Stimulated activated CD4-positive, alpha-beta T cell treated with anti-CD3 and anti-CD28 coated beads, Interleukin-4, amount 100 ng/mL, for 24 hours (primary cell): ENCODE measurements around the gene SPECC1L.

Source experiments
- DNase-seq: peaks from one replicate; pipeline ENCODE4 v3.0.0-alpha.2; 2020

The SPECC1L gene

GRCh38 chr22:24363243-24363642, 92.6 kb downstream of the SPECC1L start:
- DNase-seq: no peak

DNA sequence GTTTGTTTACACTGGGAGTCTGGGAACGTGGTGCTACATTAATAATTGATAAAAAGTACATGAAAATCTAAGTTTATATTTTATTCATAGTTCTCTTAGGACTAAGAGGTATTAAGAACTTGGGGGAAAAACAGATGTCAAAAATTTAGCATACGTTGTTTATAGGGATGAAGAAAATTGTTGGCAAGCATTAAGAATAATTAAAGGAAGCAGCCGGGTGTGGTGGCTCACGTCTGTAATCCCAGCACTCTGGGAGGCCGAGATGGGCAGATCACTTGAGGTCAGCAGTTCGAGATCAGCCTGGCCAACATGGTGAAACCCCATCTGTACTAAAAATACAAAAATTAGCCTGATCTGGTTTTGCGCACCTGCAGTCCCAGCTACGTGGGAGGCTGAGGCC, 96.1 kb downstream of the SPECC1L start:
- DNase-seq: no peak

GRCh38 chr22:24367841-24368240, 97.2 kb downstream of the SPECC1L start:
- no peak for DNase-seq

DNA sequence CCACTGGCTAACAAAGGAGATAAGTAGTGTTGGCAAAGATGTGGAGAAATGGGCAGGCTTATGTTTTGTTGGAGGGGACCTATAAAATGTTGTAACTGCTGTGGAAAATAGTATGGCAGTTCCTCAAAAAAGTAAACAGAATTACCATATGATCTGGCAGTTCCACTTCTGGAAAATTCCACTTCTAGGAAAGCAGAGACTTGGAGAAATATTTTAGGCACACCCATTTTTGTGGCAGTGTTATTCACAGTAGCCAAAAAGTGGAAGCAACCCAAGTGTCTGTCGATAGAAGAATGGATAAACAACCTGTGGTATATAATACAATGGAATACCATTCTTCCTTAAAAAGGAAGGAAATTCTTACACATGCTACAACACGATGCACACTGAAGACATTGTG, 99.8 kb downstream of the SPECC1L start:
- DNase-seq: no peak

- DNase-seq: no peak
Measured at GRCh38 chr22:24376002-24376401, 105.4 kb downstream of the SPECC1L start.

GRCh38 chr22:24376586-24376985, 106.0 kb downstream of the SPECC1L start:
- no peak for DNase-seq

GRCh38 chr22:24379536-24379935, 108.9 kb downstream of the SPECC1L start:
- no peak for DNase-seq

DNA sequence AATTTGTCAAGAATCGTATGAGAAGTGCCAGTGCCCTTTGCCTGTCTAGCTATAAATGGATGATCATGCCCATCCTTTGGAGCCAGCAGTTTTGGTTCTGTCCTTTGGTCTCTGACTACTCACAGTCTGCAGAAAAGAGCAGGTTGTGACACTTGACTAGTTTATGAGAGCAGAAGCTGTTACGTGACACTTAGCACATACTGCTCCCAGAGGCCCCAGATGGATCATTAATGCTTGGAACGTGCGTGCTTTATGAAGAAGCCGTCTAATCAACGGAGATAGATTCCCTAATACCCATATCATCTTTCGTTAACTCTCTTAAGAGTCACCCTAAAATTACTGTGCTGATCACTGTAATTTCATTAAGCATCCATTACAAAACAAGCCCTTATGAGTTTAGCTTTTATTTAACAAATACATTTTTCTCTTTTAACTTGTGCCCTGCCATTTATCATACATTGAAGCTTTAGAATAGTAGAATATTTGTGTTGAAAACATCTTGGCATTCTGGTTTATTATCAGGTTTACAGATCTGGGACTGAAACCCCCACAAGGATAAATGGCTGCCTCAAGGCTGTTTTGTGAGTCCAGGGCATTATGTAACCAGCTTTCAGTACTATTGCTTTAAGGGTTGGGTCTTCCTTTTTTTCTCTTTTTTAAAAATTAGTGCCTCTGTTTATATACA, 109.7 kb downstream of the SPECC1L start:
- DNase-seq: no peak

DNA sequence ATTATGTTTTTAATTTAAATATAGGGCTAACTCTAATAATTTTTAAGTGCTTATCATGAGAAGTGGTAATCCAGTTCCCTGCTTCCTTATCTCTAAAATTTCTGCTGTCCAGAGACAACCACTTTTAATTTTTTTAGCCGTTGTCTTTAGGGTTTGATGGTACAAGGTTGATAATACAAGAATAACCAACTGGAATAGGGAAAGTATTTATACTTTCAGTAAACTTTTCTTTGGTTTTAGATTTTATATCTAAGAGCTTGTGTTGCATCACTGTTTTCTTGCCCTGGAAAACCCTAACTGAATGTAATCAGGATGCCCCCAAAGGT, 110.2 kb downstream of the SPECC1L start:
- no peak for DNase-seq

- DNase-seq: no peak
Measured at GRCh38 chr22:24383061-24383460, 112.4 kb downstream of the SPECC1L start.

GRCh38 chr22:24384131-24384530, 113.5 kb downstream of the SPECC1L start:
- no peak for DNase-seq

GRCh38 chr22:24386937-24387471, 116.4 kb downstream of the SPECC1L start:
- no peak for DNase-seq

DNA sequence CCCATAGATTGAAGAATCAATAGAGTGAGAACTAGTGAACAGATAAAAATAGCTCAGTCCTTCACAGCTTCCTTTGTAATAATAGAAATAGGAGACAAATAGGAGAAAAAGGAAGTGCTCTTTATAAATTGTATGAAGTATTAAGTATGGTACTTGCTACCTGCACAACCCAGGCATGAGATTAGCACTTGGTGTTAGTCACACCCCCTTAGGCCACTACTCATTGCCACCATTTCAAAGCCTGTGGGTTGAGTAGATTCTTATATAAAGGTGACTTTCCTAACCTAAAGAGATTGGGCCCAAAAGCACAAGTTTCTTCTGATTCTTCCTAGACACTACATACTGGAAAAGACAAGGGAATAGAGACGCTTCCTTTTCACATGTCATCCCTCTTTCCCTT, 119.0 kb downstream of the SPECC1L start:
- no peak for DNase-seq

DNA sequence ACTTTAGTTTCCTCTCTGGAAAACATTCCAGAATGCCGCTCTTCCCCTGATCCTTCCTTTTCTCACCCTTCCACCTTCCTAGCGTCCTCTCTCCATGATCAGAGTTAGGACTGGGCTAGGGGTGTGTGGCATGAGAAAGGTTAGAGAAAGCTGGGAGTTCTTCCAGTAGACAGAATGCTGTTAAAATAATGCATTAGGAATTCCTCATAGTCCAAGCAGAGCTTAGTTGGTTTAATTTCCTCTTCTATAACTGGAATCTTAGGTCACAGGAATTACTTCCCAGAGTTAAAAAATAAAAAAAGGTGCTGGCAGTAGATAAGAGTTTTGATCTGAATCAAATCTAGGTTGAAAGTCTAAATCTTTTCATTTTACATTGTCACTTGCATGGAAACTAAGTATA, 119.5 kb downstream of the SPECC1L start:
- no peak for DNase-seq

DNA sequence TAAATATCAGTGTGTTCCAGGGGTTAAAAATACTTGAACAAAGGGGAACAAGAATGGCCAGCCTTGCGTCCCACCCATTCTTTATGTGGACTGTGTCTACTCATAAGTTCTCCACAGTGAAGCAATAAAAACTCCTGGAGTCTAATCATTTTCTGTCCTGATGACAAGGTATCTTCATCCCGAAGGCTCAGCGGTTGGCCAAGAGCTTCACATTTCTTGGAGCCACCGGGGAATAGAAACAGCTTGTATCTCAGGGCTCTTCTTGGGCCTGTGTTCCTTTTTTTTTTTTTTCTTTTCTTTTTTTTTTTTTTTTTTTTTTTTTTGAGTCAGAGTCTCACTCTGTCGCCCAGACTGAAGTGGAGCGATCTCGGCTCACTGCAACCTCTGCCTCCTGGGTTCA, 119.9 kb downstream of the SPECC1L start:
- DNase-seq: no peak

DNA sequence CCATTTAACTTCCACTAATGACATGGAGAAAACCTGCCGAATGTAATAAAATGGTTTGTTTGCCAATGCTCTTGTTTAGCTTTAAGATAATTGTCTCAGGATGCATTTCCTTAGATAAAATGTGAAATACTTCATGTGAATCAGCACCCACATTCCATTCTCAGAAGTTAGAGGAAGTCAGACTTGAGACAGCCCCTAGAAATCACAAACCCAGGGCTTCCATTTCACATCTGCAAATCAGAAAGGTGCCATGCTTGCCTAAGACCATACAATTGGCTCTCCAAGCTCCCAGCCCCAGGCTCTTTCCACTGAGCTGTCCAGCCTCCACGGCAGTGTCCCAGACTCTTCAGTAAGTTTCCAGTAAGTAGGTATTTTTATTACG, 121.2 kb downstream of the SPECC1L start:
- DNase-seq: no peak

DNA sequence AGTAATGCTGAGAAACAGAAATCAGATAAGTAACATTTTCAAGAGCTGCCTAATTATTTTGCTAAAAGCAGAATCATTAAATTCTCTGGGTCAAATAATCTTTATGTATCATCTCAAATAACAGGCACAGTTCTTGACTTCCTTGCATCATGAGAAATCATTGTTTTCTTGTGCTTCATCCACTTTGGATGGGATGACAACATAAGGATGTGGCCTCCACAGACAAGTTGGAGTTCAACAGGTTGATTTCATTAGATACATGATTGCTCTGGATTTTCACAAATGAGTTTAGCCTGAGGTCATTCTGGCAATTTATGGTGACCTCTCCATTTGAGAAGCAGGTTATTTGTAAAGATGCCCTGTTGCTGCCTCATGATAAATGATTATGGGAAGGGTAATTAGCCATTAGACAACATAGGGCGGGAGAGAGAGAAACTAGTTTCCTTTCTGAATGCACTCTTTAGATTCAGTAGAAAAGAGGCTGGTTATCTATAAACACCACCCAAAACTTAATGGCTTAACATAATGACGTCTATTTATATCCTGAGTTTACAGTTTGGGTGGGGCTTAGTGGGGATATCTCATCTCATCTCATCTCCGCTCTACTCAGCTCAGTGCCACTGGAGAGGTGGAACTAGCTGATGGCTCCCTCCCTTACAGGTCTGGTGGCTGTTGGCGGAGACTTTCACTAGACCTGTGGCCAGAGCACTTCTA, 121.7 kb downstream of the SPECC1L start:
- DNase-seq: no peak

DNA sequence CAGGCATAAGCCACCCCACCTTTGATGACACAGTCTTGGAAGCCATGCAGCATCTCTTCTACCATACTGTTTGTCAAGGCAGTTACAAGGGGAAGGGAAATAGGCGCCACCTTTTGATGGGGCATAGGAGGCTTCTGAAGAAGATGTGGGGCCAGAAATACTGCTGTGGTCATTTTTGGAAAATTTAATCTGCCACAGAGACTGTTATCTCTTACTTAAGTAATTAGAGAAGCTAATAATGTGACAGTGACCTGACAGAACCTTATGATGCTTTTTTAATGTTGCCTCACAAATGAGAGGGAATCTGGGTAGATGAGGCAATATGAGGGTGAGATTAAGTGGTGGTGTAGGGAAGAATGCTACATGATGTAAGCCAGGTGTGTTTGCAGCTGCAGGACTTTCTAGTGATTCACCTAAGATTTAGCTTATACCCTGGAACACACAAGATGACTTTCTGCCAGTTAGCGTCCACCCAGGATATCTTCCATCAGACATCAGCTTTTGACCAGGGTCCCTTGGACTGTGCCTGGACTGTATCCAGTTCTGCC, 122.5 kb downstream of the SPECC1L start:
- no peak for DNase-seq

- no peak for DNase-seq
Measured at GRCh38 chr22:24393848-24394247, 123.2 kb downstream of the SPECC1L start.

DNA sequence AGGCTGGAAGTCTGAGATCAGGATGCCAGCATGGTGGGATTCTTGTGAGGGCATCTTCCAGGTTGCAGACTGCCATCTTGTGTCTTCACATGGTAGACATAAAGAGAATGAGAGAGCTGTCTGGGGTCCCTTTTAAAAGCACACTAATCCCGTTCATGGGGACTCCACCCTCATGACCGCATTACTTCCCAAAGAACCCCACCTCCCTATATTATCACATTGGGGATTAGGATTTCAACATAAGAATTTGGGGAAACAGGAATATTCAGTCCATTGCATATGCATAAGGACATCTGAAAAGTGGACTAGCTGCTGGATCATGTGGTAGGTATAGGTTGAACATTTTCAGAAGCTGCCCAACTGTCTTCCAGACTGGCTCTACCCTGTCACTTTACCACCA, 123.6 kb downstream of the SPECC1L start:
- no peak for DNase-seq

DNA sequence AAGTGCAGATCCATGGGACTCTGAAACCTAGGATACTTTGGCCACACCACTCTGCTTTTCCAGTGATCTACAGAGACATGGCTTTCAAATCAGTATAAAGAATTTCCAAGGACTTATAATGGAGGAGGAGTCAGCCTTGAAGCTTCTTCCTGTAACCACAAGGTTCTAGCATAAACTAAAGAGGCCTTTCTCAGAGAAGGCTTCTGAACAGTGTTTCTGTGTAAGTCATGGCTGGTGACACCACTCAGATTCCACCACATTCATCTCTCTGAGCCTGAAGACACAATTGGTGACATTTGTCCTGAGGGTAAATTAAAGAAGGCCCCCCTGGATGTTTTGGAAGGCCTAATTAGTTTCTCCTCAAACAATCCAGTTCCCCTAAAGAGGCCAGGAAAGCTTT, 127.8 kb downstream of the SPECC1L start:
- DNase-seq: no peak

- no peak for DNase-seq
Measured at GRCh38 chr22:24400034-24400725, 129.5 kb downstream of the SPECC1L start.

GRCh38 chr22:24400726-24401596, 130.3 kb downstream of the SPECC1L start:
- no peak for DNase-seq
